Spleen (tissue), 13 donors: Measurements from ENCODE around the gene OTUB1. TPM values are rescaled to one million over a fixed set of nuclear protein-coding genes. Genes with fewer than 3 reads are reported as not detected.

Source experiments
- DNase-seq: peaks from one replicate; pipeline ENCODE4 v3.0.0-alpha.2; 2020
- H3K27ac ChIP-seq, 8 donors: fragments of 200-600 bp; sonication (generic) in 7 of 8; 1 replicate in 4 of 8; 2 replicates in 4 of 8; pipeline versions ENCODE4 v1.5.0 to v1.8.0; 2016 to 2021; ENCODE audit warnings: inconsistent platforms in 4 of 8, mild to moderate bottlenecking in 4 of 8, moderate library complexity in 1 of 8
- H3K27me3 ChIP-seq, 7 donors: fragments of 200-600 bp; sonication (generic) in 6 of 7; replicated peaks in 1 of 7; 1 replicate in 4 of 7; 2 replicates in 3 of 7; pipeline versions ENCODE4 v1.5.0 to v1.8.0; 2016 to 2021; ENCODE audit warnings: inconsistent platforms in 3 of 7, mild to moderate bottlenecking in 1 of 7
- H3K36me3 ChIP-seq, 6 donors: fragments of 200-600 bp; sonication (generic) in 5 of 6; 1 replicate in 4 of 6; 2 replicates in 2 of 6; pipeline versions ENCODE4 v1.5.0 to v1.8.0; 2016 to 2021; ENCODE audit warnings: inconsistent platforms in 2 of 6
- H3K4me1 ChIP-seq, 6 donors: fragments of 200-600 bp; sonication (generic) in 5 of 6; 1 replicate in 3 of 6; 2 replicates in 3 of 6; pipeline versions ENCODE4 v1.5.0 to v1.8.0; 2016 to 2021; ENCODE audit warnings: inconsistent platforms in 3 of 6
- H3K4me3 ChIP-seq, 8 donors: fragments of 200-600 bp; sonication (generic) in 7 of 8; 1 replicate in 4 of 8; 2 replicates in 4 of 8; pipeline versions ENCODE4 v1.5.0 to v1.8.0; 2016 to 2021; ENCODE audit warnings: inconsistent platforms in 4 of 8, mild to moderate bottlenecking in 4 of 8, moderate library complexity in 2 of 8
- H3K9me3 ChIP-seq, 8 donors: fragments of 200-600 bp; sonication (generic) in 7 of 8; 1 replicate in 4 of 8; 2 replicates in 4 of 8; pipeline versions ENCODE4 v1.5.0 to v1.8.0; 2016 to 2021; ENCODE audit warnings: inconsistent platforms in 4 of 8
- CTCF ChIP-seq, 11 experiments: fragments of 200-600 bp in 7 of 11; fragments of 450-650 bp in 4 of 11; sonication (generic) in 4 of 11; IDR thresholded peaks in 8 of 11; conservative IDR thresholded peaks in 3 of 11; 1 replicate in 7 of 11; 2 replicates in 4 of 11; pipeline versions ENCODE4 v1.4.0 to v1.8.0; 2016 to 2021; ENCODE audit warnings: antibody characterized with exemption in 11 of 11, inconsistent platforms in 4 of 11, mild to moderate bottlenecking in 1 of 11
- POLR2A ChIP-seq, 3 donors: fragments of 450-650 bp; IDR thresholded peaks; one replicate each; pipeline ENCODE4 v1.5.1; 2017; ENCODE audit warnings: antibody characterized with exemption in 3 of 3, mild to moderate bottlenecking in 1 of 3
- POLR2AphosphoS5 ChIP-seq, 3 donors: sonication (generic); formaldehyde crosslinking; IDR thresholded peaks; one replicate each; pipeline ENCODE4 v1.5.1; 2017; ENCODE audit warnings: antibody characterized with exemption in 3 of 3
- WGBS, 5 donors: extraction: QIAGEN DNeasy Blood & Tissue Kit in 3 of 5; methylation state at CpG; one replicate each; pipeline versions ENCODE4 v1.1.5 to v1.1.7; 2013 to 2018; 5-methylcytosine and 5-hydroxymethylcytosine counted together
- intact Hi-C: fragments of 100-400 bp; cut with DNase I; formaldehyde crosslinking; loops from one replicate; pipeline ENCODE4 v1.15.0; 2023; ENCODE audit warnings: low total_unique reads
- long read RNA-seq, 2 donors: transcript quantifications; one replicate each; lab custom pipeline, GENCODE V29; 2026
- polyA plus RNA-seq, 3 donors: library from polyadenylated mRNA; stranded (reverse); fragments of 200-250 nt; gene quantifications; one replicate each; pipeline ENCODE4 v1.2.1, GENCODE V29; 2013
- total RNA-seq, 7 donors: library from RNA; depleted of rRNA in 3 of 7; stranded (reverse); fragments of >200 nt in 3 of 7; fragmentation: NEBNext Ultra II Directional in 4 of 7; extraction: Animal tissue kit (Norgen Biotek cat#: 25700) in 4 of 7; gene quantifications; one replicate each; pipeline versions ENCODE4 v1.1.0 to v1.2.1, GENCODE V29; 2016 to 2021
- donor health status: healthy with polysubstance abuse.
- donor health status: DM: no; HTN: no; CAD: no; lungs with moderate emphysema.
- donor health status: DM: no; HTN: no; CAD: no.
- donor health status: Bipolar disorder and iron deficiency.
- donor health status: healthy.
- donor health status: DM: no; HTN: no; CAD: no.
- donor health status: DM: yes; HTN: yes; CAD: no.

The OTUB1 gene
- 10 to 100 TPM; 56.1 to 65.8 (median 58.8) TPM for total RNA-seq
- 10 to 100 TPM; 65.5 to 89.7 (median 83.5) TPM for polyA plus RNA-seq
- long read RNA-seq, donor 1, transcript OTUB1-201 (6 exons, 2,493 nt), result minor isoform, 7 of 47 reads
- long read RNA-seq, donor 1, transcript OTUB1-209 (7 exons, 1,729 nt), result major isoform, 38 of 47 reads
- long read RNA-seq, donor 1, partial matches to known transcripts, result 0 of 47 reads
- long read RNA-seq, donor 1, other reads (novel, unspliced or antisense), result 0 of 47 reads
- long read RNA-seq, donor 2, transcript OTUB1-201 (6 exons, 2,493 nt), result minor isoform, 11 of 43 reads
- long read RNA-seq, donor 2, transcript OTUB1-209 (7 exons, 1,729 nt), result major isoform, 32 of 43 reads
- long read RNA-seq, donor 2, partial matches to known transcripts, result 0 of 43 reads
- long read RNA-seq, donor 2, other reads (novel, unspliced or antisense), result 0 of 43 reads

DNA sequence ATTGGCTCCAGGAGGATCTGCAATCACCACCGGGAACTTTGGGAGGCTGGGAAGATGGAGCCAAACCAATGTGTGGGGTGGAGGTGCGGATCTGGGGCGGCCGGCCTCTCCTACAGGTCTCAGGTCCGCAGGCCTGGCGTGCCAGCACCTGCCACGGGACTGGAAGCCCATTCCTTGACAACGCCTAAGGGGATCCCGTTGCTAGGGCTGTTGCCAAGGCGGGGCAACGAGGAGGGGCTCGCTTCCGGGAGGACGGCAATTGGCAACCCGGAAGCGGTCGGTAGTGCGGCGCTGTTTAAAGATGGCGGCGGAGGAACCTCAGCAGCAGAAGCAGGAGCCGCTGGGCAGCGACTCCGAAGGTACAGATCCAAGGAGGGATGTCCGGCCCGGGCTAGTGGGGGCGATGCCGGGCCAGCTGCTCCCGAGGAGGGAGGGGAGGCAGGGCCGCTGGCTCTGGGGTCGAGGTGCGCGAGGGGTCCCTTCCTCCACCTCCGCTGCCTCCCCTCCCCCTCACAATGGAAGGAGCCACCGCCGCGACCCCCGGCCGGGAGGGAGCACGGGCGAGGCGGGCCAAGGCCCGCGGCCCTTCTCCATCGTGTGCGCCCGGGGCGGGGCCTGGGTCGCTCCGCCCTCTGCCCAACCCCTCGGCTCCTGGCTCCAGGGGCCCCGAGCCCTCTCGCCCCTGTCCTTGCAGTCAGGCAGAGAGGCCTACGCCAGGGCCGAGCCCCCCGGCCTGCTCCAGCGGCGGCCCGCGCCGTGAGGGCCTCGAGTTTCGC is at the start of gene OTUB1:
Gene OTUB1 (plus strand): TSS at position 283 of the 776 bp plus-strand sequence. CDS start 19 bp downstream, at position 302.
- TF ChIP-seq POLR2AphosphoS5 (IDR thresholded peaks at IDR 0.05) (peak; percentile 85 to 90 (median 89)), POLR2A (IDR thresholded peaks at IDR 0.05) (peak in 1 of 3 donors; percentile 15), CTCF (IDR thresholded peaks at IDR 0.05 in 8 of 11, conservative IDR thresholded peaks at IDR 0.05 in 3 of 11) (peak in 3 of 11 experiments; percentile 4 to 22 (median 16))

GRCh38 chr11:63937713-63938478 is 48.3 kb upstream of the OTUB1 start:
- 23 to 25% (median 23%) methylated on average over 30 of the region's 30 CpGs for WGBS, 5 donors
- Histone ChIP-seq H3K27me3 (no peaks in the 10 kb centered on the region), H3K4me3 (peak overlapping the region; percentile 51 to 85 (median 73)), H3K36me3 (peaks cover 0 to 5% (median 0%) of the 10 kb centered on the region in 6 donors), H3K9me3 (no peaks in the 10 kb centered on the region), H3K4me1 (peaks cover 11 to 47% (median 34%) of the 10 kb centered on the region in 6 donors), H3K27ac (peak overlapping the region in 7 of 8 donors; percentile 41 to 87 (median 82))
- DNase-seq, result peak; percentile 84
- TF ChIP-seq POLR2AphosphoS5 (IDR thresholded peaks at IDR 0.05) (no peak), CTCF (IDR thresholded peaks at IDR 0.05 in 8 of 11, conservative IDR thresholded peaks at IDR 0.05 in 3 of 11) (no peak), POLR2A (IDR thresholded peaks at IDR 0.05) (no peak)
- intact Hi-C loops, result no loop called here

More for the DNA sequence above, at the start of gene OTUB1:
- 0 to 1% (median 0%) methylated on average over 13 to 63 of the region's 63 CpGs for WGBS, 5 donors
- peaks cover 11 to 68% (median 41%) of the 10 kb centered on the region in 6 donors for H3K4me1 ChIP-seq
- H3K36me3 ChIP-seq, result peaks cover 3 to 36% (median 32%) of the 10 kb centered on the region in 6 donors
- H3K27ac ChIP-seq, result peak within 1 kb of the TSS; percentile 81 to 96 (median 92)
- intact Hi-C loops, result no loop called here
- H3K9me3 ChIP-seq, result no peaks in the 10 kb centered on the region
- peak; percentile 97 for DNase-seq
- peak within 1 kb of the TSS; percentile 89 to 100 (median 98) for H3K4me3 ChIP-seq
- no peaks in the 10 kb centered on the region for H3K27me3 ChIP-seq

DNA sequence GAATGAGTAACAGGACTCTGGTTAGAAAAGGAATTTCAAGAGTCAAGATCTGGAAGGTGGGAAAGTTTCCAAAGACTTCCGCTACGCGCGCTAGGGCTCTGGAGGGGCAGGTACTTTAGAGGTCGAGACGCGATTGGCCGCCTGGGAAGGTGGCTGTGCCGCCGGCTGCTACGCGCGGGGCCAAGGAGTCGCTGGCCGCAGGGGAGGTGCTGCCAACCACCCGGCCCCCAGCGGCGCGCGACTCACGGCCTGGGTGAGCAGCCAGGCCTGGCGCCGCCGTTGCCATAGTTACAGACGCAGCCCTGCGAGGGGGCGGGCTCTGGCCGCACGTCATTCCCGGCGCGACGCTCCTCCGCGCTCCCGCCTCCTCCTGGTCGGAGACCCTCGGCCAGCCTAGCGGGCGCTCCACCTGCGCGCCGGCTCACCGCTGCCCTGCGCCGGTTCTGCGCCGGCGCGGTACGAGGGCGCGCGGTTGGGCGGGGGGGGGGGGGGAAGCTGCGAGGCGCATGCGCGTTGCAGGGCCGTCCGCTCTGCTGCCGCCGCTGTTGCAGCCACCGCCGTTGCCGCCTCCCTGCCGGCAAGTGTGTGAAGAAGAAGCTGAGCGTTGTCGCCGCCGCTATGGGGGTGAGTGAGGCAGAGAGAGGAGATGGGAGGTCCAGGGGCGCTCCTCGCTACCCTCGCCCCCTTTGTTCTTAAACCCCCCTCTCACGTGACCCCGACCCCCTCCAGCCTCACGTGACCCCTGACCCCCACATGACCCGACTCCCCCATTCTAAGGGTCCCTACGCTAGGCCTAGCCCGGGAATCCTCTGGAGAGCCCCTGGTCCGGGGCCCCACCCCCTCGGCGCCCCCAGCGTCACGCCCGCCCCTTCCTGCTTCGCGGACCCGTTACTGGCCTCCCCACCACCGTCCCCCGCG is 47.5 kb upstream of the OTUB1 start, which contains the start of gene NAA40:
Gene NAA40 (plus strand): TSS at position 524 of the 918 bp plus-strand sequence. CDS start 95 bp downstream, at position 619.
- intact Hi-C loops, result no loop called here
- TF ChIP-seq POLR2AphosphoS5 (IDR thresholded peaks at IDR 0.05) (peak; percentile 54 to 82 (median 77)), CTCF (IDR thresholded peaks at IDR 0.05 in 8 of 11, conservative IDR thresholded peaks at IDR 0.05 in 3 of 11) (peak in 5 of 11 experiments; percentile 9 to 53 (median 33)), POLR2A (IDR thresholded peaks at IDR 0.05) (peak in 1 of 3 donors; percentile 71)

More for the DNA sequence above, 47.5 kb upstream of the OTUB1 start, which contains the start of gene NAA40:
- DNase-seq, result peak; percentile 98
- Histone ChIP-seq H3K4me3 (peak within 1 kb of the TSS; percentile 51 to 85 (median 73)), H3K9me3 (no peaks in the 10 kb centered on the region), H3K36me3 (peaks cover 0 to 5% (median 0%) of the 10 kb centered on the region in 6 donors), H3K4me1 (peaks cover 13 to 56% (median 38%) of the 10 kb centered on the region in 6 donors), H3K27me3 (no peaks in the 10 kb centered on the region), H3K27ac (peak within 1 kb of the TSS in 7 of 8 donors; percentile 41 to 87 (median 82))
- WGBS, 5 donors, result 0 to 3% (median 0%) methylated on average over 16 to 92 of the region's 92 CpGs
